ENCODE results near the gene STRIP2. TPM values are rescaled to one million over a fixed set of nuclear protein-coding genes. Genes with fewer than 3 reads are reported as not detected.
"Not testable (repeated sequence)": the region's sequence is repeated elsewhere in the genome, so short reads cannot be mapped to it uniquely, and the experiment has no call there.

STRIP2 gene
- total RNA-seq, 1 donor from 2014 or later, result 6.9 TPM

DNA sequence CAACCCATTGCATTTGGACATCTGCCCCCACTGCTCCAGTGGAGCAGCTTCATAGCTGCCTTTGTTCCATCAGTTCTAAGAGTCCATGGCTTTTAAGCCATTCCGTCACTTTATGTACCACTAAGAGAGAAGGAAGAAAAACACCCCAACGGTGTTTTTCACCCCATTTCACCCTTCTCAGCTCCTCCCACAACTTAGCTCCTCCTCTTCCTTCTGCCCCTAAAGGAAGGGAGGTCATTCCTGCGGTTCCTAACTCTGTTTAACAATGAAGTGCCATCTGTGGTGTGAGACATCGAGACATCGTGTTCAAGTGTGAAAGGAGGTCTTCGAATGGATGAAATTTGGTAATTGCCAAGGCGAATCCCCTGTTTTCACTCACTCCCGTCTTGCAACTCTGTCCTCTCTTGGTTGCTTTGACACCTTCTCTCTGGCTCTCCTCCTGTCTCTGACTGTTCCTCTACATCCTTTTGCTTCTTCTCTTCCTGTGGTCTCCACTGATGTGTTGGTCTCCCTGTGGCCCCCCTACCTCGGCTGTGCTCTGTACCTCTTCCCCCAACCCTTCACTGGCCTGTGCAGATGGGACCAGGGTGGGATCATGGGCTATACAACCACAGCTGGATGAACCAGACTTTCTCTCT lies 91.1 kb downstream of the STRIP2 start:
- DNase-seq (ENCODE audit: low read depth), result no peak
- TF ChIP-seq, protein P1, sequence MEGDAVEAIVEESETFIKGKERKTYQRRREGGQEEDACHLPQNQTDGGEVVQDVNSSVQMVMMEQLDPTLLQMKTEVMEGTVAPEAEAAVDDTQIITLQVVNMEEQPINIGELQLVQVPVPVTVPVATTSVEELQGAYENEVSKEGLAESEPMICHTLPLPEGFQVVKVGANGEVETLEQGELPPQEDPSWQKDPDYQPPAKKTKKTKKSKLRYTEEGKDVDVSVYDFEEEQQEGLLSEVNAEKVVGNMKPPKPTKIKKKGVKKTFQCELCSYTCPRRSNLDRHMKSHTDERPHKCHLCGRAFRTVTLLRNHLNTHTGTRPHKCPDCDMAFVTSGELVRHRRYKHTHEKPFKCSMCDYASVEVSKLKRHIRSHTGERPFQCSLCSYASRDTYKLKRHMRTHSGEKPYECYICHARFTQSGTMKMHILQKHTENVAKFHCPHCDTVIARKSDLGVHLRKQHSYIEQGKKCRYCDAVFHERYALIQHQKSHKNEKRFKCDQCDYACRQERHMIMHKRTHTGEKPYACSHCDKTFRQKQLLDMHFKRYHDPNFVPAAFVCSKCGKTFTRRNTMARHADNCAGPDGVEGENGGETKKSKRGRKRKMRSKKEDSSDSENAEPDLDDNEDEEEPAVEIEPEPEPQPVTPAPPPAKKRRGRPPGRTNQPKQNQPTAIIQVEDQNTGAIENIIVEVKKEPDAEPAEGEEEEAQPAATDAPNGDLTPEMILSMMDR (conservative IDR thresholded peaks at IDR 0.05; ENCODE audit: low read depth, low read length), result no peak
- H3K4me3 ChIP-seq (ENCODE audit: low read depth, low read length), result no peak overlapping the region

DNA sequence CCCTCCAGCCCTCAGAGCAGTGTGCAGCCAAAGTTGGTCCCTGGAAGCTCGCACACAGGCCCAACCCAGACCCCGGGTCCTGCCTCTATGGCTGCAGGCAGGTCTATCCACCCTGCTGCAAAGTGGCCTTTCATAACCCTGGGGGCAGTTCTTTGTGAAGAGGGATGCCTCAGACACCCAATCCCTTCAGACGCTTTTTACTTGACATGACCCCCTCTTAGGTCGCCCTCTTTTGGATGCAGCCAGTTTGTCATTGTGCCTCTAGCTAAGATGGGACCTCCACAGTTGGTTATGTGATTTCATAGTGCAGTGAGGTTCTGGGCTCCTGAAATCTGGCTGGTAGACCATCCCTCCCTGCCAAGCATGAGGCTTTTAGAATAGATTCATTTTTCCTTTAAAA lies 95.4 kb downstream of the STRIP2 start:
- H3K4me3 ChIP-seq (ENCODE audit: low read depth, low read length), result no peak overlapping the region
- no peak for DNase-seq (ENCODE audit: low read depth)

DNA sequence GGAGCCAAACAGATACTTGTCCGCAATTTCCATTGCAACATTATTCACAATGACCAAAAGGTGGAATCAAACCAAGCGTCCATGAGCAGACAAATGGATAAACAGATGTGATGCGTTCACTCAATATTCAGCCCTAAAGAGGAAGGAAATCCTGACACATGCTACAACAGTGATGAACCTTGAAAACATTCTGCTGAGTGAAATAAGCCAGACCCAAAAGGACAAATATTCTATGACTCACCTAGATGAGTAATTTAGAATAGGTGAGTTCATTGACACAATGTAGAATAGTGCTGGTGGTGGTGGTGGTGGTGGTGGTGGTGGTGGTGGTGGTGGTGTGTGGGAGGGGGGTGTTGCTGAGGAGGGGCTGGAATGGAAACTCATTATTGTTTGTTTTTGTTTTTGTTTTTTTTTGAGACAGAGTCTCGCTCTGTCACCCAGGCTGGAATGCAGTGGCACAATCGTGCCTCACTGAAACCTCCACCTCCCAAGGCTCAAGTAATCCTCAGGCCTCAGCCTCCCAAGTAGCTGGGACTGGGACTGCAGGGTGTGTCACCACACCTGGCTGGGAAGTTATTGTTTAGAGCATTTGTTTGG lies 96.7 kb downstream of the STRIP2 start:
- H3K4me3 ChIP-seq (ENCODE audit: low read depth, low read length), result no peak overlapping the region
- TF ChIP-seq, protein P1 (conservative IDR thresholded peaks at IDR 0.05; ENCODE audit: low read depth, low read length), result no peak
- peak; percentile 63 for DNase-seq (ENCODE audit: low read depth)

More for the DNA sequence above, 95.4 kb downstream of the STRIP2 start:
- TF ChIP-seq, protein P1 (conservative IDR thresholded peaks at IDR 0.05; ENCODE audit: low read depth, low read length), result no peak

DNA sequence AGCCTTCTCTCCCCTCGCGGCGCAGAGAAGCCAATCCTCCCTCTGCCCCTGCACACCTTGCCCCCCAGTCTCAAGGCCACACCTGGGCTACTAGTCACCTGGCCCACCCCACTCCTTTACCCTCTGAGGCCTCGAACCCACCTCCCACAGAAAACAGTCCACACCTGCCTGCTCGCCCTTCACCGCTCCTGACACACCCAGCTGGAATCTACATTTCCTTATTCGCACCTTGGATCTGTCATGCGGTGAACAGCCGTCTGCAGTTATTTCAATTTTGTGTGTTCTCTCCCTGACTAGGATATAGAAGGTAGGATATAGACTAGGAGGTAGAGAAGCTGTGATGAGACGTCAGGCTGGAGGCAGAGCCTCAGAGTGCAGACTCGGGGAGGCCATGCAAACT lies 97.5 kb downstream of the STRIP2 start:
- DNase-seq (ENCODE audit: low read depth), result no peak
- H3K4me3 ChIP-seq (ENCODE audit: low read depth, low read length), result no peak overlapping the region
- TF ChIP-seq, protein P1 (conservative IDR thresholded peaks at IDR 0.05; ENCODE audit: low read depth, low read length), result no peak

DNA sequence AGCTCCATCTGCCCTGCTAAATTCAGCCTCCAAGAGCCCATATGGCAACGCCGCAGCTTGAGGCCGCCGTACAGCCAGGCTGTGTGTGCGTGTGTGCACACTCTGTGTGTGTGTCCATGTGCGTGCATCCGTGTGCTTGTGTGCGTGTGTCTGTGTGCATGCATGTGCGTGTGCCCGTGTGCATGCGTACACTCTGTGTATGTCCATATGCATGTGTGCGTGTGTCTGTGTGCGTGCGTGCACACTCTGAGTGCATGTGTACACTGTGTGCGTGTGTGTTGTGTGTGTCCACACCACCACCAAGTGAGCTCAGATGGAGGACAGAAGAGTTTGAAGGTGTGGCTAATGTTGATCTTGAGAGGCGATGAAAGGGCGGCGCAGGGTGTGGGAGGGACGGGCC lies 98.1 kb downstream of the STRIP2 start:
- no peak for DNase-seq (ENCODE audit: low read depth)
- H3K4me3 ChIP-seq (ENCODE audit: low read depth, low read length), result no peak overlapping the region
- TF ChIP-seq, protein P1 (conservative IDR thresholded peaks at IDR 0.05; ENCODE audit: low read depth, low read length), result no peak

DNA sequence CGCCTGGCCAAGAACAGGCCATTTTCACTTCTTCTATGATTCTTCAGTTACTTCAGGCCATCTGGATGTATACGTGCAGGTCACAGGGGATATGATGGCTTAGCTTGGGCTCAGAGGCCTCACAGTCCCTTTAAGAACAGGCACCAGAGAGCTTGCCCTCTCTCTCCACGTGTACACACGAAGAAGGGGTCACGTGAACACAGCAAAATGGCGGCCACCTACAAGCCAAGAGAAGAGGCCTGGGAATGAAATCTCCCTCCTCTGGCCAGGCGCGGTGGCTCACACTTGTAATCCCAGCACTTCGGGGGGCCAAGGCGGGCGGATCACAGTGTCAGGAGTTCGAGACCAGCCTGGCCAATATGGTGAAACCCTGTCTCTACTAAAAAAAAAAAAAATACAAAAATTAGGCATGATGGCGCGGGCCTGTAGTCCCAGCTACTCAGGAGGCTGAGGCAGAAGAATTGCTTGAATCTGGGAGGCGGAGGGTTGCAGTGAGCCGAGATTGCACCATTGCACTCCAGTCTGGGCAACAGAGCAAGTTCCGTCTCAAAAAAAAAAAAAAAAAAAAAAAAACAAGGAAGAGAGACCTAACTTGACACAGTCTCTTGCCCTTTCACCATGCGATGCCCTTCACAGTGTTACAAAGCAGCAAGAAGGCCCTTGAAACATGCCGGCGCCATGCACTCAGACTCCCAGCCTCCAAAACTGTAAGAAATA lies 100.5 kb downstream of the STRIP2 start:
- not testable (repeated sequence) for DNase-seq (ENCODE audit: low read depth); H3K4me3 ChIP-seq (ENCODE audit: low read depth, low read length)

DNA sequence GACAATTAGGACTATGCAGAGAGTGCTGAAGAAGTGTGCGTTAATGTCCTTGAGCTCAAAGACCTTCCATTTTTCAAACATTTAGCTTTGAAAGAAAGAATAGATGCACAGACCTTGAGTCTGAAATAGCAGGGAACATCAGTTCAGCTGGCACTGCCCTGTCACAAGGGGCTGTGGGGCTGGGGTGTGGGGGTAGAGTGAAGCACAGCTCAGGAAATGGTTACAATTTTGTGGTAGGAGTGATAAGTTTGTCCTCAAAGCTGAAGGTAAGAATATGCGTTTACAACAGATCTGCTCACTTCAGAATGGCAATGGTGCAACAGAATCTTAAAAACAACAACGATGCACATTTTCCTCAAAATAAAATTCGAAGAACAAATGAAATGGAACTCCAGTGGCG lies 101.7 kb downstream of the STRIP2 start:
- TF ChIP-seq, protein P1 (conservative IDR thresholded peaks at IDR 0.05; ENCODE audit: low read depth, low read length), result no peak
- no peak overlapping the region for H3K4me3 ChIP-seq (ENCODE audit: low read depth, low read length)
- DNase-seq (ENCODE audit: low read depth), result no peak

Data from epithelial cell of proximal tubule (primary cell).